DOHH2 (cell line): ENCODE results near the gene NME3.

Experiments
- CTCF ChIP-seq: fragments of 200-600 bp; sonication (generic); IDR thresholded peaks from one replicate; pipeline ENCODE4 v1.5.1; 2014; ENCODE audit warnings: antibody characterized with exemption, mild to moderate bottlenecking, low read depth, low read length; ENCODE audit not compliant: poor library complexity, severe bottlenecking
- EZH2phosphoT487 ChIP-seq: fragments of 200-600 bp; sonication (generic); IDR thresholded peaks from 2 replicates; pipeline ENCODE4 v1.6.1; 2017; ENCODE audit warnings: borderline replicate concordance, mild to moderate bottlenecking, antibody characterized with exemption, low read length, moderate library complexity, mixed read lengths

GRCh38 chr16:1760911-1761310 lies 10.4 kb downstream of the NME3 start:
- TF ChIP-seq CTCF: no peak
- TF ChIP-seq EZH2phosphoT487: no peak
